Peyer's patch (tissue), 4 donors: Measurements from ENCODE around the gene SERPINE2. TPM values are rescaled to one million over a fixed set of nuclear protein-coding genes. Genes with fewer than 3 reads are reported as not detected.

ENCODE experiments used
- DNase-seq, 3 donors: peaks; one replicate each; pipeline ENCODE4 v3.0.0-alpha.2; 2017 to 2019
- H3K27ac ChIP-seq, 4 donors: fragments of 200-600 bp; sonication (generic); one replicate each; pipeline ENCODE4 v1.5.1; 2016 to 2019
- H3K27me3 ChIP-seq, 2 donors: fragments of 200-600 bp; sonication (generic); one replicate each; pipeline ENCODE4 v1.5.1; 2019
- H3K36me3 ChIP-seq, 3 donors: fragments of 200-600 bp; sonication (generic); one replicate each; pipeline ENCODE4 v1.5.1; 2016 to 2019
- H3K4me1 ChIP-seq, 4 donors: fragments of 200-600 bp; sonication (generic); one replicate each; pipeline ENCODE4 v1.5.1; 2016 to 2019
- H3K4me3 ChIP-seq, 4 donors: fragments of 200-600 bp; sonication (generic); 1 replicate in 3 of 4; 2 replicates in 1 of 4; pipeline ENCODE4 v1.5.1; 2016 to 2019; ENCODE audit warnings: mild to moderate bottlenecking in 1 of 4
- H3K9me3 ChIP-seq, 4 donors: fragments of 200-600 bp; sonication (generic); one replicate each; pipeline ENCODE4 v1.5.1; 2016 to 2019; ENCODE audit warnings: mild to moderate bottlenecking in 1 of 4
- CTCF ChIP-seq, 6 experiments: fragments of 450-650 bp in 4 of 6; fragments of 200-600 bp in 2 of 6; sonication (generic) in 1 of 6; IDR thresholded peaks; one replicate each; pipeline ENCODE4 v1.5.1; 2017 to 2019; ENCODE audit warnings: antibody characterized with exemption in 6 of 6, mild to moderate bottlenecking in 3 of 6, moderate library complexity in 1 of 6
- POLR2A ChIP-seq, 2 donors: fragments of 450-650 bp; IDR thresholded peaks; one replicate each; pipeline ENCODE4 v1.5.1; 2017; ENCODE audit warnings: antibody characterized with exemption in 2 of 2, mild to moderate bottlenecking in 2 of 2, moderate library complexity in 2 of 2
- total RNA-seq, 4 donors: library from RNA; depleted of rRNA; stranded (reverse); fragments of >200 nt; gene quantifications; one replicate each; pipeline ENCODE4 v1.1.0, GENCODE V29; 2016

SERPINE2 gene
- total RNA-seq, 4 donors from 2014 or later: 2.8 to 19.8 (median 15.5) TPM

GRCh38 chr2:224023188-224023587 lies 15.9 kb downstream of the SERPINE2 start:
- Histone ChIP-seq H3K9me3 (no peaks in the 10 kb centered on the region), H3K4me3 (no peak overlapping the region), H3K27ac (no peak overlapping the region), H3K36me3 (no peaks in the 10 kb centered on the region), H3K27me3 (no peaks in the 10 kb centered on the region), H3K4me1 (no peaks in the 10 kb centered on the region)
- DNase-seq: no peak
- TF ChIP-seq CTCF (IDR thresholded peaks at IDR 0.05) (no peak), POLR2A (IDR thresholded peaks at IDR 0.05) (no peak)

- Histone ChIP-seq H3K4me1 (no peaks in the 10 kb centered on the region), H3K27ac (no peak overlapping the region), H3K4me3 (no peak overlapping the region), H3K27me3 (no peaks in the 10 kb centered on the region), H3K9me3 (no peaks in the 10 kb centered on the region), H3K36me3 (no peaks in the 10 kb centered on the region)
- no peak for DNase-seq
- TF ChIP-seq CTCF (IDR thresholded peaks at IDR 0.05): no peak
- no peak for TF ChIP-seq POLR2A (IDR thresholded peaks at IDR 0.05)
Measured at GRCh38 chr2:224022486-224022885, 16.6 kb downstream of the SERPINE2 start.

GRCh38 chr2:224020523-224020922 lies 18.6 kb downstream of the SERPINE2 start:
- H3K9me3 ChIP-seq: no peaks in the 10 kb centered on the region

GRCh38 chr2:224017957-224018356 lies 21.1 kb downstream of the SERPINE2 start:
- DNase-seq: no peak
- H3K9me3 ChIP-seq: no peaks in the 10 kb centered on the region
- H3K27me3 ChIP-seq: no peaks in the 10 kb centered on the region
- no peak overlapping the region for H3K27ac ChIP-seq
- H3K4me1 ChIP-seq: no peaks in the 10 kb centered on the region
- H3K36me3 ChIP-seq: no peaks in the 10 kb centered on the region
- TF ChIP-seq POLR2A (IDR thresholded peaks at IDR 0.05) (no peak), CTCF (IDR thresholded peaks at IDR 0.05) (no peak)
- no peak overlapping the region for H3K4me3 ChIP-seq

More at GRCh38 chr2:224020523-224020922, 18.6 kb downstream of the SERPINE2 start:
- no peaks in the 10 kb centered on the region for H3K36me3 ChIP-seq
- TF ChIP-seq POLR2A (IDR thresholded peaks at IDR 0.05) (no peak), CTCF (IDR thresholded peaks at IDR 0.05) (no peak)
- no peak overlapping the region for H3K27ac ChIP-seq
- H3K4me1 ChIP-seq: no peaks in the 10 kb centered on the region
- no peaks in the 10 kb centered on the region for H3K27me3 ChIP-seq
- H3K4me3 ChIP-seq: no peak overlapping the region
- no peak for DNase-seq

DNA sequence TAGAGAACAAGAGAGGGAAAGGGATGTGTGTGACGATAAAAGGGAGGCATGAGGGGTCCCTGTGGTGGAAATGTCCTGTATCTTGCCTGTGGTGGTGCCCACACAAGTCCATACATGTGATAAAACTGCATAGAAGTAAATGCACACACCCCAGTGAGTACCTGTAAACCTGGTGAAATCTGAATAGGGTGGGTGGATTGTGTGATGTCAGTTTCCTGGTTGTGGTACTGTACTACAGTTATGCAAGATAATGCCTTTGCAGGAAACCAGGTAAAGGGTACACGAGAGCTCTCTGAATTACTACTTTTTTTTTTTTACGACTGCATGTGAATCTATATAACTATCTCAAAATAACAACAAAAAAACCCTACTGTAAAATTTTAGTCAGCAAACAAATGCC lies 22.1 kb downstream of the SERPINE2 start:
- H3K4me3 ChIP-seq: no peak overlapping the region
- no peaks in the 10 kb centered on the region for H3K9me3 ChIP-seq
- no peaks in the 10 kb centered on the region for H3K27me3 ChIP-seq
- H3K27ac ChIP-seq: no peak overlapping the region
- TF ChIP-seq CTCF (IDR thresholded peaks at IDR 0.05) (no peak), POLR2A (IDR thresholded peaks at IDR 0.05) (no peak)
- no peaks in the 10 kb centered on the region for H3K4me1 ChIP-seq
- no peaks in the 10 kb centered on the region for H3K36me3 ChIP-seq
- no peak for DNase-seq

DNA sequence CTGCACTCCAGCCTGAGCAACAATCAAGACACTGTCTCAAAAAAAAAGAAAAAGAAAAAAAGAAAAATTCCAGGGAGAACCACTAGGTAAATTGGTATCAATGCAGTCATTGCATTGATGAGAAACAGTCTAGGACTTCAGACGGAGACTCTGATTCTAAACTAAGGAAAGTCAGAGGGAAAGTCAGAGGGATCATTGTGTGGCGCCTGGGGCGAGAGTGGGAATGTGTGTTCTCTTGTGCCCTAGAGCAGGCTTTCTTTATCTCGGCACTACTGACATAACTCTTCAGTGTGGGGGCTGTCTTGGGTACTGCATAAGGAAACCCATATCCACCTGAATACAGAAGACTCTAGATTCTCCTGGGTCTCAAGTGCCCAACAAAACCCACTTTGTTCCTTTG lies 24.8 kb downstream of the SERPINE2 start:
- Histone ChIP-seq H3K36me3 (no peaks in the 10 kb centered on the region), H3K27me3 (no peaks in the 10 kb centered on the region), H3K4me1 (peaks cover 0 to 9% (median 0%) of the 10 kb centered on the region in 4 donors), H3K4me3 (no peak overlapping the region), H3K27ac (no peak overlapping the region), H3K9me3 (no peaks in the 10 kb centered on the region)
- DNase-seq: no peak
- TF ChIP-seq CTCF (IDR thresholded peaks at IDR 0.05): no peak
- no peak for TF ChIP-seq POLR2A (IDR thresholded peaks at IDR 0.05)
